ENCODE data around the gene HJV.
"Not testable (repeated sequence)": the region's sequence is repeated elsewhere in the genome, so short reads cannot be mapped to it uniquely, and the experiment has no call there.

HJV gene

DNA sequence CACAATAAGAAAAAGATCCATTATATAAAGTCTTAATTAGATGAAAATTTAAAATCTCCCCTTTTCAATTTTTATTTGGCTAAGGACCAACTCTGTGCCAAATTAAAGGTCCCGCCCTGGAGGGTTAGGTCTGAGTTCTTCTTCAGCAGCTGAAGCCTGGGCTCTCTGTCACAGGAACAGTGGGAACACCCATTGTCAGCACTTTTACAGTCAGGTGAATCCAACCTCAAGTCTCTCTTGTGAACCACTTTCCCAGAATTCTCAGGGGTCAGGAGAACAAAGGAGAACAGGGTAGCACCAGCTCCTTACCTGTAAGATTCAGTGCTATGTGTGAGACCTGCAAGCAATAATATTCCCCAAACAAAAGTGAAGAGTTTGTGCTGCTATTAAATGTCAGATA lies 25.1 kb upstream of the HJV start:
- Histone ChIP-seq H3K27ac (no peak overlapping the region), H3K9ac (ENCODE audit: insufficient read length) (no peak overlapping the region), H3K4me3 (no peak overlapping the region), H3K9me3 (ENCODE audit: low read depth, low read length) (no peaks in the 10 kb centered on the region), H3K36me3 (ENCODE audit: insufficient read depth, low read length) (no peaks in the 10 kb centered on the region)
- TF ChIP-seq POLR2AphosphoS5 (IDR thresholded peaks at IDR 0.05; ENCODE audit: borderline replicate concordance, low read depth, low read length) (no peak), EZH2 (IDR thresholded peaks at IDR 0.05) (no peak), FOXP2 (optimal IDR thresholded peaks at IDR 0.05; ENCODE audit: control extremely low read depth, extremely low read length, insufficient read depth) (no peak)
- no peak for DNase-seq (ENCODE audit: low read depth, low spot score)

DNA sequence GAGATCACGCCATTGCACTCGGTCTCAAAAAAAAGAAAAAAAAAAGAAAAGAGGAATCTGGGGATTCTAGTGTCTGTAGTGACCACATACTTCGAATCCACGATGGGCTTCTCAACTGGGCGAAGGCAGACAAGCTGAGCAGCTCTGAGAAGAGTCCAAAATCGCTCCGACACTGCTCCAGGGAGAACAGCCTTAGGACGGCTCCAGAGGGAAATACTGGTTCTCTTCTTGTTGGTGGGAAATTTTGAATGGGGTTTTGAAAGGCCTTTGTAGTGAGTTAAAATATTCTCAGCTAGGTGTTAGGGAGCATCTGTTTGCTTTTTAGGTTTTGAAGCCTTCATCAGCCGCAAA lies 18.3 kb upstream of the HJV start:
- H3K4me3 ChIP-seq: no peak overlapping the region
- no peaks in the 10 kb centered on the region for H3K36me3 ChIP-seq (ENCODE audit: insufficient read depth, low read length)
- H3K9ac ChIP-seq (ENCODE audit: insufficient read length): no peak overlapping the region
- H3K27ac ChIP-seq: peak overlapping the region; percentile 30; the same call in 1 of the 2 replicates
- no peaks in the 10 kb centered on the region for H3K9me3 ChIP-seq (ENCODE audit: low read depth, low read length)
- TF ChIP-seq EZH2 (IDR thresholded peaks at IDR 0.05): no peak
- no peak for TF ChIP-seq FOXP2 (optimal IDR thresholded peaks at IDR 0.05; ENCODE audit: control extremely low read depth, extremely low read length, insufficient read depth)
- no peak for TF ChIP-seq POLR2AphosphoS5 (IDR thresholded peaks at IDR 0.05; ENCODE audit: borderline replicate concordance, low read depth, low read length)
- DNase-seq (ENCODE audit: low read depth, low spot score): no peak

DNA sequence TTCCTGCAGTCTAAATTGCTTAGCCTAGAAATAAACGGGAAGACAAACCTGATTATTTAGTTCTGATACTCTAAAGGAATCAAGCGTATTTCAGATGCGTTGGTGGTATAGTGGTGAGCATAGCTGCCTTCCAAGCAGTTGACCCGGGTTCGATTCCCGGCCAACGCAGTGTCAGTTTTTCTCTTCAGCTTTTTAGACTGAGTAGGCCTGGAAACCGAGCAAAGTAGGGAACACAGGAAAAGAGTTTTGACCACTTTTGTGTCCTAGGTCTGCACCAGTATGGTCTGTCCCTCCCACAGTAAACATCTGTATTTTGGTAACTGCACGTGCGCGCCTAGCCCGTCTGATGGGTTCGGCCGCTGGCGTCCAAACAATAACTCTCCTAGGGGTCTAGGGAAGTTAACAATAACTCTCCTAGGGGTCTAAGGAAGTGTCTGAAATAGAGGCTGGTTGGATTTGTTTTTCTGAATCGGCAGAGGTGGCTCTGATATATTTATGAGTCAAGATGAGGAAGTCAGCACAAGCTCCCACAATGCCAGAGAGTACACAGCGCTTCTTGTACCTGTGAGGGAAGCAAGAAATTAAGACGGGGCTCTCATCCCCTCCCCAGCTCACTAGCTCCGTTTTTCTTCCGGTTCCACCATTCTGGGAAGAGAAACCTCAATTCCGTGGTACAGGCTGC lies 15.6 kb upstream of the HJV start:
- peak; percentile 94 for DNase-seq (ENCODE audit: low read depth, low spot score)
- no peaks in the 10 kb centered on the region for H3K9me3 ChIP-seq (ENCODE audit: low read depth, low read length)
- TF ChIP-seq POLR2AphosphoS5 (IDR thresholded peaks at IDR 0.05; ENCODE audit: borderline replicate concordance, low read depth, low read length) (no peak; the same call in 1 of the 2 replicates), FOXP2 (optimal IDR thresholded peaks at IDR 0.05; ENCODE audit: control extremely low read depth, extremely low read length, insufficient read depth) (no peak), EZH2 (IDR thresholded peaks at IDR 0.05) (no peak)
- H3K27ac ChIP-seq: peak overlapping the region; percentile 94
- peak overlapping the region; percentile 95 for H3K9ac ChIP-seq (ENCODE audit: insufficient read length)
- peak overlapping the region; percentile 82 for H3K4me3 ChIP-seq
- no peaks in the 10 kb centered on the region for H3K36me3 ChIP-seq (ENCODE audit: insufficient read depth, low read length)

DNA sequence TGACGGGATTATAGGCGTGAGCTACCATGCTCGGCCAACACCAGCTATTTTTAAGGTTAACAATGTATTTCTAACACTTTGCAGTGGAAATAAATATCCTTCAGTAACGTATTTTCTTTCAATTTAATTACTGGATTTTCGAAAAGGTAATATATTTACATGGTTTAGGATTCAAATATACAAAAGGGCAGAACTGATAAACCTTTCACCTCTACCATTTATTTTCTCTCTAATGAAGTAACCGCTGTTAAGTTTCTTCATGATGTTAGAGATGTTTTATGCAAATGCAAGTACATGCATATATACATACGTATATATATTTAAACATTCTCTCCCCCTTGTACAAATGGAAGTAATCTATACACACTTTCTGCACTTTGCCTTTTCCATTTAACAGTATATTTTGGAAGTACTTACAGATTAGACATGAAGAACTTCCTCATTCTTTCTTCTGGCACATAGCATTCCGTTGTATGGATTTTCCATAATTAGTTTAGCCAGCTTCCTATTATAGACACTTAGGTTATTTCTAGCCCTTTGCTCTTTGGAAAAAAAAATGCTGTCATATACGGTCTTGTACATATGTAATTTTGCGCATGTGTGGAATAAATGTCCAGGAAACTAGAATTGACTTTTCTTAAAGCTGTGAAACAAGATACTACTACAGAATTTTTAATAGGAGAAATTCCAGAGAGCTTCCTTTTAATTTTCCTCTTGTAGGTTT lies 14.9 kb upstream of the HJV start:
- DNase-seq (ENCODE audit: low read depth, low spot score): no peak
- H3K9ac ChIP-seq (ENCODE audit: insufficient read length): peak overlapping the region; percentile 63

DNA sequence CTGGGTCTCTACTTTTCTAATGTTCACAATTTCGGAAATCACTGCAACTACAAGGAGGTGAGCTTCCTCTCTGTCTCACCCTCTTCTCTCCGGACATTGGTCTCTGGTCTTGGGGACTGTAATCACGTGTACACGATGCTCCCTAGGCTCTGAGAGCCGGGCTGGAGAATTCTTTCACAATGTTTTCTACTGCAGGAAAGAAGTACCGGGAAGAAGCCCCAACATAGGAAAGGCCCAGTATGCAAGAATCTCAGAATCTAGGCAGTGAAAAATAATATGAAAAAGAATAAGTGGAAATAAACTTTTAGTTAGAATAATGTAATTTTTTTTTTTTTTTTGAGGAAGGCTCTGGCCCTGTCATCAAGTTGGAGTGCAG lies 13.5 kb upstream of the HJV start:
- TF ChIP-seq FOXP2 (optimal IDR thresholded peaks at IDR 0.05; ENCODE audit: control extremely low read depth, extremely low read length, insufficient read depth) (no peak), POLR2AphosphoS5 (IDR thresholded peaks at IDR 0.05; ENCODE audit: borderline replicate concordance, low read depth, low read length) (no peak), EZH2 (IDR thresholded peaks at IDR 0.05) (no peak)
- H3K9ac ChIP-seq (ENCODE audit: insufficient read length): peak overlapping the region; percentile 74
- no peaks in the 10 kb centered on the region for H3K9me3 ChIP-seq (ENCODE audit: low read depth, low read length)
- no peaks in the 10 kb centered on the region for H3K36me3 ChIP-seq (ENCODE audit: insufficient read depth, low read length)
- H3K4me3 ChIP-seq: peak overlapping the region; percentile 82
- no peak for DNase-seq (ENCODE audit: low read depth, low spot score)
- H3K27ac ChIP-seq: peak overlapping the region; percentile 87

More for the DNA sequence above, 14.9 kb upstream of the HJV start:
- TF ChIP-seq POLR2AphosphoS5 (IDR thresholded peaks at IDR 0.05; ENCODE audit: borderline replicate concordance, low read depth, low read length) (no peak), EZH2 (IDR thresholded peaks at IDR 0.05) (no peak), FOXP2 (optimal IDR thresholded peaks at IDR 0.05; ENCODE audit: control extremely low read depth, extremely low read length, insufficient read depth) (no peak)
- no peaks in the 10 kb centered on the region for H3K9me3 ChIP-seq (ENCODE audit: low read depth, low read length)
- H3K27ac ChIP-seq: peak overlapping the region; percentile 50; the same call in 1 of the 2 replicates
- H3K4me3 ChIP-seq: peak overlapping the region; percentile 82
- H3K36me3 ChIP-seq (ENCODE audit: insufficient read depth, low read length): no peaks in the 10 kb centered on the region

DNA sequence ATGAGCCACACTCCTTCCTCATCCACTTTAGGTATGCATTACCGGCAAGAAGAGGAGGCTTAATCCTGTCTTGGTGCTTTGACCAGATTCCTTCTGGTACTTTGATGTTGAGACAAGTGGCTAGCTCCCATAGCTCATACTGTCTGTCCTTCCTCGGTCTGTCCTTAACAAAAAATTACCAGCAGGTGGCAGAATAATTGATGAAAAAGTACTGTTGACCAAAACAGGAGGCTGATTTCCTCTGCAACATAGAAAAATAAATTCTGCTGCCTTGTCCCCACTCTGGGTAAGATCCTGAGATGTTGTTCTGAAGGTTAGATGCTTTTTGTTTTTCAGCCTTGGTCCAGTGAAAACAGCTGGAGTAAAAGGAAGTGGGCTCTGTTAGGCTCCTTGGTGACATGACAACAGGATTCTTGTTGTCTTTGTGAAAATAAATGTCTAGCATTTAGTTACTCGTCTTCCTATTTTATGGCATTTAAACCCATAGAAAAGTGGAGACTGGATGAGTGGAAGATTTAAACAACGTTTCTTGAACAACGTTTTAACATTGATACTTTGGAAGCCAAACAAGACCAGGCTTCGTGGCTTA lies 11.2 kb upstream of the HJV start:
- DNase-seq (ENCODE audit: low read depth, low spot score): no peak
- TF ChIP-seq EZH2 (IDR thresholded peaks at IDR 0.05): no peak
- no peak for TF ChIP-seq POLR2AphosphoS5 (IDR thresholded peaks at IDR 0.05; ENCODE audit: borderline replicate concordance, low read depth, low read length)
- TF ChIP-seq FOXP2 (optimal IDR thresholded peaks at IDR 0.05; ENCODE audit: control extremely low read depth, extremely low read length, insufficient read depth): no peak
- Histone ChIP-seq H3K4me3 (no peak overlapping the region), H3K36me3 (ENCODE audit: insufficient read depth, low read length) (no peaks in the 10 kb centered on the region), H3K27ac (no peak overlapping the region), H3K9ac (ENCODE audit: insufficient read length) (no peak overlapping the region), H3K9me3 (ENCODE audit: low read depth, low read length) (no peaks in the 10 kb centered on the region)

DNA sequence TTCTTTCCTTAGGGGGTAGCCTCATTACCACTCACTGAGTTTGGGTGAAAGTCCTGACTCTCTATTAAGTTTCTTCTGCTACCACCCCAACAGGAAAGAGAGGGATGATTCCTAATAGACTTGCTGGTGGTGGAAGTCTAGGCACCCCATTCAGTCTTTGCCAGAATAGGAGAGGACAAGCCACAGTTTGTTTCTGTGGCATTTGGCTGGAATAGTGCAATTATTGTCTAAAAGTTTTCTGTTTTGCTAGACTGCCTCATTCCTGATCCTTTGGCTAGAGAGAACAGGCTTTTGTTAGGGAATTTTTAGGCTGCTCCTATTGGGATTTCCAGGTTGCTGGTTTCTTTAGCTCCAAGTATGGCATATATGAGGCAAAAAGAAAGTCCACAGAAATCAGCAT lies 9.9 kb upstream of the HJV start:
- TF ChIP-seq POLR2AphosphoS5 (IDR thresholded peaks at IDR 0.05; ENCODE audit: borderline replicate concordance, low read depth, low read length) (no peak), FOXP2 (optimal IDR thresholded peaks at IDR 0.05; ENCODE audit: control extremely low read depth, extremely low read length, insufficient read depth) (no peak), EZH2 (IDR thresholded peaks at IDR 0.05) (no peak)
- no peaks in the 10 kb centered on the region for H3K36me3 ChIP-seq (ENCODE audit: insufficient read depth, low read length)
- DNase-seq (ENCODE audit: low read depth, low spot score): no peak
- no peak overlapping the region for H3K4me3 ChIP-seq
- no peaks in the 10 kb centered on the region for H3K9me3 ChIP-seq (ENCODE audit: low read depth, low read length)
- no peak overlapping the region for H3K27ac ChIP-seq
- H3K9ac ChIP-seq (ENCODE audit: insufficient read length): no peak overlapping the region

DNA sequence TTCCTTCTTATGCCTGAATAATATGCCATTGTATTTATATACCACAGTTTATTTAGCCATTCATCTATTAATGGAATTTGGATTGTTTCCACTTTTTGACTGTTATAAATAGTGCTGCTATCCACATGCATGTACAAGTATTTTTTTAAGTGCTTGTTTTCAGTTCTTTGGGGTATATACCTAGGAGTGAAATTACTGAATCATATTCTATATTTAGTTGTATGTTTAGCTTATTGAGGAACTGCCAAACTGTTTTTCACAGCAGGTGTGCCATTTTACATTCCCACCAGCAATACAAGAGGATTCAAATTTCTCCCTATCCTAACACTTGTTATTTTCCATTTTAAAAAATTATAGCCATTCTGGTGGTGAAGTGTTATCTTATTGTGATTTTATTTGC lies 7.6 kb upstream of the HJV start:
- Histone ChIP-seq H3K9me3 (ENCODE audit: low read depth, low read length) (no peaks in the 10 kb centered on the region), H3K27ac (no peak overlapping the region), H3K36me3 (ENCODE audit: insufficient read depth, low read length) (no peaks in the 10 kb centered on the region), H3K4me3 (no peak overlapping the region), H3K9ac (ENCODE audit: insufficient read length) (no peak overlapping the region)
- TF ChIP-seq EZH2 (IDR thresholded peaks at IDR 0.05): no peak
- no peak for DNase-seq (ENCODE audit: low read depth, low spot score)

DNA sequence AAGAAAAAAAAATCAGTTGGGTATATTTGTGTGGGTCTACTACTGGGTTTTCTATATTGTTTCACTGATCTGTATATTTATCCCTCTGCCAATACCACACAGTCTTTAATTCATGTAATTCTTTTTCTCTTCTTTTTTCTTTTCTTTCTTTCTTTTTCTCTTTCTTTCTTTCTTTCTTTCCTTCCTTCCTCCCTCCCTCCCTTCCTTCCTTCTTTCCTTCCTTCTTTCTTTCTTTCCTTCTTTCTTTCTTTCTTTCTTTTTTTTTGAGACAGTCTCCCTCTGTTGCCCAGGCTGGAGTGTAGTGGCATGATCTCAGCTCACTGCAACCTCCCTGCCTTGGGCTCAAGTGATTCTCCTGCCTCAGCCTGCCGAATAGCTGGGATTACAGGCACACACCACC lies 5.1 kb upstream of the HJV start:
- not testable (repeated sequence) for DNase-seq (ENCODE audit: low read depth, low spot score); H3K36me3 ChIP-seq (ENCODE audit: insufficient read depth, low read length); H3K9ac ChIP-seq (ENCODE audit: insufficient read length); H3K27ac ChIP-seq; H3K4me3 ChIP-seq; H3K9me3 ChIP-seq (ENCODE audit: low read depth, low read length)

DNA sequence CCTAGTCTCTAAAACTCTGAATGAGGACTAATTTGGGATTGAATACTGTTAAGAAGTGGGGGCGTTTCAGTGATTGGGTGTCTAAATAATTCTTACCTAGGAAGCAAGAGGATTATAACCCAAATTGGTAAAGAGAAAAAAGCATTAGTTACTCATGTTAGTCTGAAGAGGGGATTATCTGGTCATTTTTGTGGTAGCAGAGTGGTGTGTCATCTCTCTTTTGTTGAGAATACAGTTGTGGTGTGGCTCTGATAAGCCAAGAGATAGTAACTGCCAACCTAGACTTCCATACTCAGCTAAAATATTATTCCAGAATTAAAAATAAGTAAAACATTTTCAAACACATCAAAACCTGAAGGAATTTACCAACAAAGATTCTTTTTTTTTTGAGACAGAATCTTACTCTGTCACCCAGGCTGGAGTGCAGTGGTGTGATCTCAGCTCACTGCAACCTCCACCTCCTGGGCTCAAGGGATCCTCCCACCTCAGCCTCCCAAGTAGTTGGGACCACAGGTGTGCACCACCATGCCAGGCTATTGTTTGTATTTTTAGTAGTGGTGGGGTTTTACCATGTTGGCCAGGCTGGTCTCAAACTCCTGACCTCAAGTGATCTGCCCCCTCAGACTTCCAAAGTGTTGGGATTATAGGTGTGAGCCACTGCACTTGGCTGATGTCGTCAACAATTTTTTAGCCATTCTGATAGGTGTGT lies 4.4 kb upstream of the HJV start:
- not testable (repeated sequence) for H3K4me3 ChIP-seq; H3K27ac ChIP-seq; DNase-seq (ENCODE audit: low read depth, low spot score); H3K9ac ChIP-seq (ENCODE audit: insufficient read length); H3K36me3 ChIP-seq (ENCODE audit: insufficient read depth, low read length); H3K9me3 ChIP-seq (ENCODE audit: low read depth, low read length)
